Posterior vena cava (tissue), 2 donors: ENCODE measurements around the gene AQP6. TPM values are rescaled to one million over a fixed set of nuclear protein-coding genes. Genes with fewer than 3 reads are reported as not detected.

Source experiments
- DNase-seq: peaks from one replicate; pipeline ENCODE4 v3.0.0-alpha.2; 2020; ENCODE audit warnings: low spot score
- intact Hi-C, 2 donors: fragments of 100-400 bp; cut with DNase I; formaldehyde crosslinking; loops; one replicate each; pipeline versions ENCODE4 v1.14.1 to v1.14.2; 2022 to 2023
- total RNA-seq, 2 donors: library from RNA; stranded (reverse); fragmentation: NEBNext Ultra II Directional; extraction: Animal tissue kit (Norgen Biotek cat#: 25700); gene quantifications; one replicate each; pipeline ENCODE4 v1.2.1, GENCODE V29; 2021
- donor health status: DM: yes; HTN: yes; CAD: no.
- donor health status: DM: yes; HTN: yes; CAD: no.

The AQP6 gene
- total RNA-seq, 2 donors from 2014 or later: 0.05 TPM; not detected in 1

GRCh38 chr12:50016501-50017475, 44.0 kb downstream of the AQP6 start:
- intact Hi-C loops: no loop called here
- DNase-seq: no peak

GRCh38 chr12:50017641-50018040, 44.9 kb downstream of the AQP6 start:
- no peak for DNase-seq
- intact Hi-C loops: no loop called here

- intact Hi-C loops: no loop called here
- no peak for DNase-seq
Measured at GRCh38 chr12:50018154-50018553, 45.4 kb downstream of the AQP6 start.

GRCh38 chr12:50018968-50019367, 46.2 kb downstream of the AQP6 start:
- intact Hi-C loops: no loop called here
- DNase-seq: no peak

GRCh38 chr12:50019524-50019923, 46.8 kb downstream of the AQP6 start:
- DNase-seq: no peak
- intact Hi-C loops: no loop called here

GRCh38 chr12:50021031-50021430, 48.3 kb downstream of the AQP6 start:
- intact Hi-C loops: no loop called here
- DNase-seq: no peak

- DNase-seq: no peak
- intact Hi-C loops: no loop called here
Measured at GRCh38 chr12:50022903-50023302, 50.2 kb downstream of the AQP6 start.

- DNase-seq: no peak
- intact Hi-C loops: no loop called here
Measured at GRCh38 chr12:50024227-50024626, 51.5 kb downstream of the AQP6 start.

- intact Hi-C loops: no loop called here
- DNase-seq: no peak
Measured at GRCh38 chr12:50024805-50025186, 52.0 kb downstream of the AQP6 start.

GRCh38 chr12:50025187-50026059, 52.7 kb downstream of the AQP6 start, which contains the start of gene RACGAP1:
RACGAP1 (minus strand) TSS chr12:50025494; CDS start chr12:50016715, 8,779 bp downstream.
- intact Hi-C loops: no loop called here
- DNase-seq: peak; percentile 98

GRCh38 chr12:50026691-50027090, 53.9 kb downstream of the AQP6 start:
- intact Hi-C loops: no loop called here
- no peak for DNase-seq

Other genes with a start within 250 kb of the AQP6 start
- gene TMBIM6, start 231.4 kb upstream of the AQP6 start, total RNA-seq: 100 to 1,000 TPM; 285 to 313 TPM
- gene NCKAP5L, start 144.5 kb upstream of the AQP6 start, total RNA-seq: 10 to 100 TPM; 16.2 to 22.4 TPM
- gene BCDIN3D, start 129.8 kb upstream of the AQP6 start, total RNA-seq: 1 to 10 TPM; 2.5 to 4.0 TPM
- gene FAIM2, start 69.0 kb upstream of the AQP6 start, total RNA-seq: 1 to 10 TPM; 1.8 to 2.5 TPM
- under 1 TPM; 0.33 to 0.42 TPM for gene AQP2, start 22.2 kb upstream of the AQP6 start, total RNA-seq
- gene AQP5, start 11.1 kb upstream of the AQP6 start, total RNA-seq: not detected
- 10 to 100 TPM in 1 of 2 donors, 1 to 10 TPM in 1; 9.9 to 10.5 TPM for gene RACGAP1, start 52.5 kb downstream of the AQP6 start, total RNA-seq
- gene ASIC1, start 84.6 kb downstream of the AQP6 start, total RNA-seq: 1 to 10 TPM; 2.5 to 4.2 TPM
- 10 to 100 TPM; 27.9 to 33.0 TPM for gene SMARCD1, start 112.4 kb downstream of the AQP6 start, total RNA-seq
- gene GPD1, start 131.1 kb downstream of the AQP6 start, total RNA-seq: 1 to 10 TPM; 1.5 to 4.5 TPM
- 10 to 100 TPM; 44.7 to 54.3 TPM for gene COX14, start 139.3 kb downstream of the AQP6 start, total RNA-seq
- gene CERS5, start 194.4 kb downstream of the AQP6 start, total RNA-seq: 10 to 100 TPM; 43.3 to 44.0 TPM